Gastroesophageal sphincter (tissue), 3 donors: ENCODE results near the gene CCL24.

Experiments used
- CTCF ChIP-seq, 4 experiments: fragments of 200-600 bp in 2 of 4; fragments of 450-650 bp in 2 of 4; sonication (generic) in 1 of 4; IDR thresholded peaks; one replicate each; pipeline ENCODE4 v1.5.1; 2017 to 2019; ENCODE audit warnings: antibody characterized with exemption in 4 of 4, mild to moderate bottlenecking in 2 of 4, moderate library complexity in 2 of 4
- EP300 ChIP-seq: sonication (generic); formaldehyde crosslinking; IDR thresholded peaks from one replicate; pipeline ENCODE4 v1.6.1; 2017; ENCODE audit warnings: antibody characterized with exemption, mild to moderate bottlenecking
- POLR2A ChIP-seq, 2 donors: fragments of 450-650 bp; IDR thresholded peaks; one replicate each; pipeline ENCODE4 v1.6.1; 2017; ENCODE audit warnings: antibody characterized with exemption in 2 of 2, mild to moderate bottlenecking in 2 of 2, moderate library complexity in 1 of 2
- POLR2AphosphoS5 ChIP-seq: sonication (generic); formaldehyde crosslinking; IDR thresholded peaks from one replicate; pipeline ENCODE4 v1.6.1; 2017; ENCODE audit warnings: antibody characterized with exemption

- TF ChIP-seq CTCF (IDR thresholded peaks at IDR 0.05) (no peak), POLR2AphosphoS5 (no peak), POLR2A (IDR thresholded peaks at IDR 0.05) (no peak), EP300 (no peak)
Measured at GRCh38 chr7:75793676-75794075, 19.9 kb downstream of the CCL24 start.
